PFSK-1 (cell line): ENCODE results near the gene STIP1.

Experiments
- FOXP2 ChIP-seq: optimal IDR thresholded peaks from 2 replicates; pipeline ENCODE3; 2011; ENCODE audit warnings: borderline replicate concordance, control low read depth, inconsistent platforms; ENCODE audit not compliant: insufficient read depth; ENCODE audit errors: extremely low read length, extremely low read depth
- POLR2AphosphoS5 ChIP-seq: IDR thresholded peaks from 2 replicates; pipeline ENCODE4 v1.6.1; 2012; ENCODE audit warnings: low read depth, mild to moderate bottlenecking, control low read depth, low read length, moderate library complexity
- REST ChIP-seq, 2 experiments: IDR thresholded peaks; 2 replicates each; pipeline versions ENCODE4 v1.6.1 to v1.8.0; 2011 to 2012; ENCODE audit warnings: low read depth in 2 of 2, low read length in 2 of 2, control low read depth in 1 of 2, inconsistent platforms in 1 of 2, mild to moderate bottlenecking in 1 of 2, moderate library complexity in 1 of 2; ENCODE audit not compliant: insufficient read depth in 1 of 2
- SIN3A ChIP-seq: IDR thresholded peaks from 2 replicates; pipeline ENCODE4 v1.6.1; 2012; ENCODE audit warnings: mild to moderate bottlenecking, low read length, moderate library complexity, borderline replicate concordance; ENCODE audit not compliant: insufficient read depth
- TAF1 ChIP-seq: IDR thresholded peaks from 2 replicates; pipeline ENCODE4 v1.6.1; 2012; ENCODE audit warnings: low read length, control low read depth, borderline replicate concordance; ENCODE audit not compliant: insufficient read depth

- TF ChIP-seq TAF1 = peak; percentile 61; the same call in 1 of the 2 replicates
- TF ChIP-seq POLR2AphosphoS5 = peak; percentile 39; the same call in 1 of the 2 replicates
- peak; percentile 7; the same call in 1 of the 2 replicates for TF ChIP-seq SIN3A
- peak in 1 of 2 experiments; percentile 58; a peak in 1 of 4 replicates for TF ChIP-seq REST (IDR thresholded peaks at IDR 0.05; ENCODE audit: insufficient read depth in 1 of 2, low read depth in 2 of 2, low read length in 2 of 2)
- no peak for TF ChIP-seq FOXP2
These were observed 65.2 kb downstream of the STIP1 start, which contains the start of gene PLCB3 for GRCh38 chr11:64251016-64251752.
